A549 (cell line): Measurements from ENCODE around the gene C10orf62. TPM values are rescaled to one million over a fixed set of nuclear protein-coding genes. Genes with fewer than 3 reads are reported as not detected.
A peak's percentile ranks its signal among the peaks of the same experiment; 100 is the strongest.

Experiments used
- ATAC-seq, 2 experiments: fragments of 200-7000 bp in 1 of 2; fragments of >200 bp in 1 of 2; cut with Nextera tagmentation in 1 of 2; cut with Tn5 transposase in 1 of 2; 3 replicates each; pipeline versions ENCODE4 v1.8.0 to v1.9.1; 2018 to 2020; ENCODE audit warnings: mild to moderate bottlenecking in 1 of 2, moderate library complexity in 1 of 2
- CTCF ChIA-PET: fragments of 300-600 bp; sonication (Branson Sonifier 250); formaldehyde crosslinking; extraction: SDS; loops from one replicate; lab custom pipeline; 2021; ENCODE audit warnings: antibody characterized with exemption, inconsistent platforms; lab: Yijun Ruan, JAX
- POLR2A ChIA-PET: fragments of 350-600 bp; formaldehyde crosslinking; extraction: SDS; loops from one replicate; lab custom pipeline; 2021; ENCODE audit warnings: antibody characterized with exemption, inconsistent platforms; lab: Yijun Ruan, JAX
- DNase-seq, 2 experiments: peaks; one replicate each; pipeline versions ENCODE4 v3.0.0 to v3.0.0-alpha.2; 2011 to 2016; ENCODE audit warnings: low read depth in 1 of 2, low spot score in 1 of 2
- FAIRE-seq: peaks from 2 replicates; lab custom pipeline; 2011; peaks lifted over from hg19 to GRCh38; lab: Jason Lieb, UNC
- H3K27ac ChIP-seq, 2 experiments: fragments of >200 bp; sonication (Bioruptor Twin); formaldehyde crosslinking; 3 replicates each; pipeline ENCODE4 v1.5.1; 2016 to 2017
- H3K4me1 ChIP-seq: fragments of >200 bp; sonication (Bioruptor Twin); formaldehyde crosslinking; 3 replicates; pipeline ENCODE4 v1.6.1; 2016
- H3K4me2 ChIP-seq: fragments of >200 bp; sonication (Bioruptor Twin); formaldehyde crosslinking; 3 replicates; pipeline ENCODE4 v1.6.1; 2016
- H3K4me3 ChIP-seq: fragments of >200 bp; sonication (Bioruptor Twin); formaldehyde crosslinking; 3 replicates; pipeline ENCODE4 v1.5.1; 2016
- H3K9me3 ChIP-seq: fragments of >200 bp; sonication (Bioruptor Twin); formaldehyde crosslinking; 3 replicates; pipeline ENCODE4 v1.6.1; 2016
- ATOH8 ChIP-seq: fragments of 250-450 bp; sonication (Bioruptor Pico); IDR thresholded peaks from 2 replicates; pipeline ENCODE4 v1.5.0; 2020; ENCODE audit warnings: low read depth, mild to moderate bottlenecking, moderate library complexity
- CBX8 ChIP-seq: fragments of 200-600 bp; sonication (generic); IDR thresholded peaks from 2 replicates; pipeline ENCODE4 v1.6.1; 2016
- CEBPB ChIP-seq, 2 experiments: fragments of >200 bp in 1 of 2; sonication (Bioruptor Twin) in 1 of 2; formaldehyde crosslinking in 1 of 2; IDR thresholded peaks; 2 replicates each; pipeline ENCODE4 v1.6.1; 2012 to 2016
- CHD2 ChIP-seq: fragments of 150-350 bp; IDR thresholded peaks from 2 replicates; pipeline ENCODE4 v1.6.1; 2014; ENCODE audit warnings: low read length; ENCODE audit not compliant: partially characterized antibody
- ESRRA ChIP-seq: fragments of 150-350 bp; IDR thresholded peaks from 2 replicates; pipeline ENCODE4 v1.6.1; 2014; ENCODE audit warnings: mild to moderate bottlenecking, low read length, borderline replicate concordance
- FOSB ChIP-seq: fragments of 250-450 bp; sonication (Bioruptor Pico); IDR thresholded peaks from 2 replicates; pipeline ENCODE4 v1.5.0; 2020; ENCODE audit warnings: mild to moderate bottlenecking, moderate library complexity
- FOSL2 ChIP-seq, 2 experiments: fragments of 450-650 bp in 1 of 2; fragments of >200 bp in 1 of 2; sonication (Bioruptor Twin) in 1 of 2; formaldehyde crosslinking; IDR thresholded peaks; 2 replicates each; pipeline versions ENCODE4 v1.5.0 to v1.6.1; 2016 to 2020; ENCODE audit warnings: mild to moderate bottlenecking in 1 of 2, moderate library complexity in 1 of 2
- FOXS1 ChIP-seq: fragments of 250-450 bp; sonication (Bioruptor Pico); IDR thresholded peaks from 2 replicates; pipeline ENCODE4 v1.5.0; 2020; ENCODE audit warnings: mild to moderate bottlenecking, moderate library complexity
- GATA3 ChIP-seq: IDR thresholded peaks from 2 replicates; pipeline ENCODE4 v1.6.1; 2012; ENCODE audit warnings: borderline replicate concordance
- HES2 ChIP-seq: fragments of >200 bp; sonication (Bioruptor Twin); formaldehyde crosslinking; IDR thresholded peaks from 2 replicates; pipeline ENCODE4 v1.6.1; 2016
- HEYL ChIP-seq: fragments of 250-450 bp; sonication (Bioruptor Pico); IDR thresholded peaks from 2 replicates; pipeline ENCODE4 v1.8.0; 2021; ENCODE audit warnings: mild to moderate bottlenecking, moderate library complexity
- HOXA7 ChIP-seq: fragments of 250-450 bp; sonication (Bioruptor Pico); IDR thresholded peaks from 2 replicates; pipeline ENCODE4 v1.5.0; 2020; ENCODE audit warnings: mild to moderate bottlenecking, moderate library complexity
- HOXB5 ChIP-seq: fragments of 250-450 bp; sonication (Bioruptor Pico); IDR thresholded peaks from 2 replicates; pipeline ENCODE4 v1.5.0; 2020; ENCODE audit warnings: mild to moderate bottlenecking, moderate library complexity
- JUN ChIP-seq, 2 experiments: fragments of >200 bp; sonication (Bioruptor Twin); formaldehyde crosslinking; IDR thresholded peaks; 2 replicates in 1 of 2; 3 replicates in 1 of 2; pipeline ENCODE4 v1.6.1; 2016 to 2017
- JUNB ChIP-seq: fragments of >200 bp; sonication (Bioruptor Twin); formaldehyde crosslinking; IDR thresholded peaks from 2 replicates; pipeline ENCODE4 v1.6.1; 2016
- MAFK ChIP-seq: fragments of 450-650 bp; IDR thresholded peaks from 2 replicates; pipeline ENCODE4 v1.6.1; 2014; ENCODE audit not compliant: partially characterized antibody
- MAZ ChIP-seq: fragments of 150-350 bp; IDR thresholded peaks from 2 replicates; pipeline ENCODE4 v1.6.1; 2014; ENCODE audit warnings: antibody characterized with exemption, low read depth, low read length, borderline replicate concordance
- NFE2L2 ChIP-seq: fragments of 150-350 bp; conservative IDR thresholded peaks from 2 replicates; pipeline ENCODE4 v1.6.1; 2014; ENCODE audit warnings: low read length
- NR3C1 ChIP-seq: fragments of >200 bp; sonication (Bioruptor Twin); formaldehyde crosslinking; IDR thresholded peaks from 3 replicates; pipeline ENCODE4 v1.6.1; 2017
- POLR2AphosphoS2 ChIP-seq: conservative IDR thresholded peaks from 2 replicates; pipeline ENCODE4 v1.6.1; 2012; ENCODE audit warnings: low read length, improper control_type of control experiment, inconsistent platforms
- RARB ChIP-seq: fragments of 250-450 bp; sonication (Bioruptor Pico); IDR thresholded peaks from 2 replicates; pipeline ENCODE4 v1.8.0; 2021; ENCODE audit warnings: mild to moderate bottlenecking, moderate library complexity
- RCOR1 ChIP-seq: fragments of 150-350 bp; IDR thresholded peaks from 2 replicates; pipeline ENCODE4 v1.6.1; 2014; ENCODE audit warnings: antibody characterized with exemption, low read length, low read depth
- RFX5 ChIP-seq: fragments of 450-650 bp; IDR thresholded peaks from 2 replicates; pipeline ENCODE4 v1.7.1; 2014; ENCODE audit warnings: antibody characterized with exemption, mild to moderate bottlenecking, moderate library complexity
- WGBS: methylation state at CpG from one replicate; pipeline ENCODE4 v1.1.6; 2017; ENCODE audit errors: missing lambda C conversion rate; 5-methylcytosine and 5-hydroxymethylcytosine counted together
- polyA plus RNA-seq, 4 experiments: library from polyadenylated mRNA; depleted of rRNA in 3 of 4; stranded (reverse); fragments of >200 nt; fragmentation: RNase III in 1 of 4; extraction: RNeasy Plus Mini Kit Qiagen cat#74134 plus additional on column Dnase treatment in 1 of 4; gene quantifications; 2 replicates in 3 of 4; 3 replicates in 1 of 4; pipeline ENCODE4 v1.2.3, GENCODE V29; 2011 to 2017

The C10orf62 gene
- polyA plus RNA-seq, 2 of the 4 experiments (the other 2 are of a cell fraction) = not detected

GRCh38 chr10:97597778-97598177, 8.3 kb downstream of the C10orf62 start:
- CTCF ChIA-PET = interaction anchor here (1.2 to 39.7 kb wide), 6 partner anchors 9 to 134 kb away, joined by 3 to 1048 read pairs (median 10); partner anchors contain the start of genes ANKRD2, C10orf62 and HOGA1
- peaks cover 34% of the 10 kb centered on the region for H3K4me1 ChIP-seq
- DNase-seq (no peak), FAIRE-seq (no peak), ATAC-seq (no peak)
- H3K27ac ChIP-seq = peak overlapping the region; percentile 76 to 88
- no peak overlapping the region for H3K4me3 ChIP-seq
- POLR2A ChIA-PET = no interaction called here
- peak overlapping the region; percentile 59 for H3K4me2 ChIP-seq
- no peak for TF ChIP-seq FOSL2 (IDR thresholded peaks at IDR 0.05)
- peak; percentile 40; the same call in 1 of the 2 replicates for TF ChIP-seq FOSL2 (CRISPR knock-in tag; IDR thresholded peaks at IDR 0.05)
- peak; percentile 97 for TF ChIP-seq NFE2L2
- no peak for TF ChIP-seq CBX8
- TF ChIP-seq MAFK = peak; percentile 98
- no peak for TF ChIP-seq POLR2AphosphoS2
- H3K9me3 ChIP-seq = no peaks in the 10 kb centered on the region
- WGBS = 66% methylated on average over 2 of the region's 2 CpGs

GRCh38 chr10:97598407-97599271, 9.1 kb downstream of the C10orf62 start:
- TF ChIP-seq MAZ (no peak), CEBPB (IDR thresholded peaks at IDR 0.05) (no peak), HES2 (no peak), ATOH8 (CRISPR knock-in tag) (no peak), ESRRA (no peak), HOXA7 (no peak), GATA3 (no peak), RFX5 (no peak), JUNB (no peak)
- FAIRE-seq = peak; percentile 23
- H3K4me3 ChIP-seq = no peak overlapping the region
- peaks cover 34% of the 10 kb centered on the region for H3K4me1 ChIP-seq
- 92% methylated on average over 13 of the region's 19 CpGs for WGBS
- peak overlapping the region; percentile 76 to 88 for H3K27ac ChIP-seq
- no peak for DNase-seq
- H3K4me2 ChIP-seq = no peak overlapping the region
- H3K9me3 ChIP-seq = no peaks in the 10 kb centered on the region
- CTCF ChIA-PET = interaction anchor here (1.2 to 39.7 kb wide), 7 partner anchors 8 to 133 kb away, joined by 3 to 1048 read pairs (median 7); partner anchors contain the start of genes ANKRD2, C10orf62 and HOGA1
- ATAC-seq = no peak
- POLR2A ChIA-PET = no interaction called here

GRCh38 chr10:97599272-97599619, 9.7 kb downstream of the C10orf62 start:
- 87% methylated on average over 6 of the region's 6 CpGs for WGBS
- H3K9me3 ChIP-seq = no peaks in the 10 kb centered on the region
- FAIRE-seq (no peak), ATAC-seq (no peak), DNase-seq (no peak)
- no peak overlapping the region for H3K4me3 ChIP-seq
- POLR2A ChIA-PET = no interaction called here
- peak overlapping the region; percentile 76 to 88; a peak in 4 of 6 replicates for H3K27ac ChIP-seq
- H3K4me1 ChIP-seq = peaks cover 34% of the 10 kb centered on the region
- TF ChIP-seq HOXA7 (no peak), RCOR1 (no peak), HEYL (CRISPR knock-in tag) (no peak), CHD2 (no peak), JUN (IDR thresholded peaks at IDR 0.05) (no peak), RARB (no peak), POLR2AphosphoS2 (no peak), HES2 (no peak), ESRRA (no peak), HOXB5 (no peak), NR3C1 (no peak), FOXS1 (no peak), FOSB (CRISPR knock-in tag) (no peak)
- CTCF ChIA-PET = interaction anchor here (1.2 to 39.7 kb wide), 5 partner anchors 8 to 77 kb away, joined by 3 to 1048 read pairs (median 7); partner anchors contain the start of genes ANKRD2, C10orf62 and HOGA1
- no peak overlapping the region for H3K4me2 ChIP-seq
